SH-SY5Y (cell line): ENCODE data around the gene RNLS.

Source experiments
- GATA2 ChIP-seq: IDR thresholded peaks from 2 replicates; pipeline ENCODE4 v1.6.1; 2011; ENCODE audit warnings: mild to moderate bottlenecking, low read depth, low read length
- GATA3 ChIP-seq: IDR thresholded peaks from 2 replicates; pipeline ENCODE4 v1.6.1; 2011; ENCODE audit warnings: low read depth, mild to moderate bottlenecking, low read length, moderate library complexity

DNA sequence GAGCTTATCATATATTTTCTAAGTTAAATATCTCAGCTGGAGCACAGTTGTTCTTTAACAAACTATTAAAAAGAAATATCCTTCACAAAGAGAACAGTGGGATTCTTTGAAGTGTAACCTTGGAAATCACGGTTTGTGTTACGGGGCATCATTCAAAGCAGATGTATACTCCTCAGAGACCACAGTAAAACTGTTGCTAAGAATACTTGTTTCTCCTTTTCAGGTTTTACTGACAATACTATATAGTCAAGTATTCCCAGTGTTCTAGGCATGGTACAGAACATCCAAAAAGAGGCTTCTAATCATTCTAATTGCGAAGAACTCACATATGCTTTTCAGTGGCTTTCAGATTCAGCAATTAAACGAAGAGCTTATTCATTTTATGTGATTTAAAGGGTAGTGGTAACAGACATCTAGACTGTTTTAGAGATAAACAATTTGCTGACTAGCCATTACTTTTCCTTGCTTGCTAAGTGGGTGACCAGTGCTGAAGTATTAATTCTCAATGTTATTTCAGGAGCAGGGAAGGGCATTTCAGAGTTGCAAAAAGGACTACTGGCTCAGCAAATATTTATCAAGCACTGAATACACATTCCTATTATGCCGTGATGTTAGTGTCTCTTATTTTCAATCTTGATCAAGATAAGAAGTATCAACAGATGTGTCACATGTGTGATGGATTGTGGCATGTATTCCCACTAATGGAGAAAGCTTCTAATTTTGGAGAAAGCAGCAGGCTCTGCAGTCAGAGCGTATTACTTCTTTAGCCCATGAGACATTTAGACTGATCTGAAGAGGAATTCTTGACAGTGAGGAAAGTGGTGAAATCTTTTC is 236.8 kb downstream of the RNLS start:
- TF ChIP-seq GATA2 (peak; percentile 52; the same call in 1 of the 2 replicates), GATA3 (peak; percentile 71)
